Dermis lymphatic vessel endothelial cell (primary cell): ENCODE measurements around the gene RC3H1. TPM values are rescaled to one million over a fixed set of nuclear protein-coding genes. Genes with fewer than 3 reads are reported as not detected.

Source experiments
- total RNA-seq: library from RNA; depleted of rRNA; stranded (reverse); fragments of >200 nt; gene quantifications from 2 replicates; pipeline ENCODE4 v1.2.1, GENCODE V29; 2014

Gene RC3H1, protein sequence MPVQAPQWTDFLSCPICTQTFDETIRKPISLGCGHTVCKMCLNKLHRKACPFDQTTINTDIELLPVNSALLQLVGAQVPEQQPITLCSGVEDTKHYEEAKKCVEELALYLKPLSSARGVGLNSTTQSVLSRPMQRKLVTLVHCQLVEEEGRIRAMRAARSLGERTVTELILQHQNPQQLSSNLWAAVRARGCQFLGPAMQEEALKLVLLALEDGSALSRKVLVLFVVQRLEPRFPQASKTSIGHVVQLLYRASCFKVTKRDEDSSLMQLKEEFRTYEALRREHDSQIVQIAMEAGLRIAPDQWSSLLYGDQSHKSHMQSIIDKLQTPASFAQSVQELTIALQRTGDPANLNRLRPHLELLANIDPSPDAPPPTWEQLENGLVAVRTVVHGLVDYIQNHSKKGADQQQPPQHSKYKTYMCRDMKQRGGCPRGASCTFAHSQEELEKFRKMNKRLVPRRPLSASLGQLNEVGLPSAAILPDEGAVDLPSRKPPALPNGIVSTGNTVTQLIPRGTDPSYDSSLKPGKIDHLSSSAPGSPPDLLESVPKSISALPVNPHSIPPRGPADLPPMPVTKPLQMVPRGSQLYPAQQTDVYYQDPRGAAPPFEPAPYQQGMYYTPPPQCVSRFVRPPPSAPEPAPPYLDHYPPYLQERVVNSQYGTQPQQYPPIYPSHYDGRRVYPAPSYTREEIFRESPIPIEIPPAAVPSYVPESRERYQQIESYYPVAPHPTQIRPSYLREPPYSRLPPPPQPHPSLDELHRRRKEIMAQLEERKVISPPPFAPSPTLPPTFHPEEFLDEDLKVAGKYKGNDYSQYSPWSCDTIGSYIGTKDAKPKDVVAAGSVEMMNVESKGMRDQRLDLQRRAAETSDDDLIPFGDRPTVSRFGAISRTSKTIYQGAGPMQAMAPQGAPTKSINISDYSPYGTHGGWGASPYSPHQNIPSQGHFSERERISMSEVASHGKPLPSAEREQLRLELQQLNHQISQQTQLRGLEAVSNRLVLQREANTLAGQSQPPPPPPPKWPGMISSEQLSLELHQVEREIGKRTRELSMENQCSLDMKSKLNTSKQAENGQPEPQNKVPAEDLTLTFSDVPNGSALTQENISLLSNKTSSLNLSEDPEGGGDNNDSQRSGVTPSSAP
- total RNA-seq: 14.7 and 17.1 TPM in 2 replicates

DNA sequence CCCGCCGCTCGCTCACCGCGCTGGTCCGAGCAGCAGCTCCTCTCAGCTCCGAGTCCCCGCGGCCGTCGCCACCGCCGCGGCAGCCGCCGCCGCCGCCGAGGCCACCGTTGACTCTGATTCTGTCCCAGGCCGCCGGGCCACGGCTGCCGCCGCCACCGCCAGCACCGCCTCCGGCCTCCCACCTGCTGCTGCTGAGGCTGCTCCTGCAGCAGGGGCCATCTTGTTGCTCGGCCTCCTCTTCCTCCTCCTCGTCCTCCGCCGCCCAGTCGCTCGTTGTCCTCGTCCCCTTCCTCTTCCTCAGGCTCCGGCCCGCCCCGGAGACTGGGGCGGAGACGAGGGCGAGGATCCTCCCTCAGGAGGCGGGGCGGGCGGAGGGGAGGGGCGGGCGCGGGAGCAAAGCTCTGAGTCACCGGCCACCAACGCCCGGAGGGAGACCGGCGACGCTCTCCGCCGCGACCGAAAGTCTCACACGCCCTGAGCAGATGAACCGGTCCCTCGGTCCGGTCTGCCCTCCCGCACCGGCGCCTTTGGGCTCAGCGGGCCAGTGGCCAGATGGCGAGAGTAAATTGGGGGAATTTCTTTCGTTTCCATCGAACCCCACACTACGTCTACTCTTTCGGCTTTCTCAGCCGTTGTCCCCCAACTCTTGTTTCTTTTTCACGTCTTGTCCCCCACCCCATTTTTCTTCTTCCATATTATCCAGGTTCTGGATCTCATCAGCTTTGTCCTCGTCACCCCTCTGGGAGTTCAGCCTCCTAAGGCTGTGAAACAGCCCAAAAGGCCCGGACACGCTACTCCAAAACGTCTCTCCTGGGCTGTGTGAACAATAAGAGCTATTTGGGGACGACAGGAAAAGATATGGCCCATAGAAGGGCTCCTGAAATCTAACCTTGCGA lies at the start of gene RC3H1:
Gene RC3H1 (minus strand): TSS at position 278 of the 896 bp plus-strand sequence. CDS start 29,372 bp downstream, outside the sequence.

DNA sequence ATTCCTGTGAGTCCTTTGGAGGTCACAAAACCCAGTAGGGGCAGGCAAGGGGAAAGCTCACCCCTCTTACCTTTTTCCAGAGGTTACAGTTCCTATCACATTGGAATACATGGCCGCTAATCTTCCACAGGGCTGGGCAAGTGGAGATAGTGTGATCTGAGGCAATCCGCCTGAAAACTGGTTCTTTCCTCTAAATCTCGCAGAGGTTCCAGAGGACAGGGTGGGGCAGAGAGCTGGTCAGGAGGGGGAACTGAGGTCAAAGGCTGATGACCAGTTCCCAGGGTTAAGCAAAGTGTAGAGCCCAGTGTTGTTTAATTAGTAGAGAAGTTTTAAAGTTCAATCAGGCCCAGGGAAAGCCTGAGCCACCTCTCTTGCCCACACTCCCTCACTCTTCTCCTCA lies 105.0 kb downstream of the RC3H1 start, which contains the start of gene SERPINC1:
Gene SERPINC1 (minus strand): TSS at position 179 of the 400 bp plus-strand sequence. CDS start 68 bp downstream, at position 111.

Other genes starting within 250 kb of the RC3H1 start
- gene DARS2, start 197.7 kb downstream of the RC3H1 start, total RNA-seq: 9.1 and 10.5 TPM in 2 replicates
- gene CENPL, start 197.5 kb downstream of the RC3H1 start, total RNA-seq: 4.7 and 5.3 TPM in 2 replicates
- 542 and 586 TPM in 2 replicates for gene GAS5, start 154.4 kb downstream of the RC3H1 start, total RNA-seq
- gene ZBTB37, start 154.0 kb downstream of the RC3H1 start, total RNA-seq: 4.9 and 5.2 TPM in 2 replicates
- 0.22 TPM in 1 of 2 replicates, not detected in the other for gene SERPINC1, start 105.0 kb downstream of the RC3H1 start, total RNA-seq
- gene RABGAP1L, start 137.2 kb upstream of the RC3H1 start, total RNA-seq: 37.5 and 38.9 TPM in 2 replicates